Stimulated activated CD4-positive, alpha-beta T cell treated with anti-CD3 and anti-CD28 coated beads, TNF-alpha, amount 100 ng/mL, for 4 hours (primary cell): ENCODE measurements around the gene CDHR2.

Source experiments
- DNase-seq, 3 experiments: peaks; one replicate each; pipeline ENCODE4 v3.0.0-alpha.2; 2020; ENCODE audit warnings: low read depth in 3 of 3

Gene CDHR2

GRCh38 chr5:176640616-176641015, 91.5 kb downstream of the CDHR2 start:
- no peak for DNase-seq

GRCh38 chr5:176642675-176643490, 93.7 kb downstream of the CDHR2 start:
- no peak for DNase-seq

GRCh38 chr5:176643491-176644219, 94.5 kb downstream of the CDHR2 start:
- DNase-seq: no peak

GRCh38 chr5:176644294-176644693, 95.2 kb downstream of the CDHR2 start:
- no peak for DNase-seq

- no peak for DNase-seq
Measured at GRCh38 chr5:176644878-176645670, 95.9 kb downstream of the CDHR2 start.
